Neural crest cell (in vitro differentiated cells): ENCODE data around the gene CBLIF. TPM values are rescaled to one million over a fixed set of nuclear protein-coding genes. Genes with fewer than 3 reads are reported as not detected.
"Not testable (repeated sequence)": the region's sequence is repeated elsewhere in the genome, so short reads cannot be mapped to it uniquely, and the experiment has no call there.

Source experiments
- DNase-seq: peaks from one replicate; pipeline ENCODE4 v3.0.0; 2021; ENCODE audit warnings: low read depth, mixed read lengths, low spot score
- H3K27ac Mint-ChIP-seq: one replicate; pipeline ENCODE4 v1.8.0; 2021; ENCODE audit warnings: mild to moderate bottlenecking, mixed read lengths; ENCODE audit not compliant: unreplicated experiment
- H3K27me3 Mint-ChIP-seq: 2 replicates; pipeline ENCODE4 v1.8.0; 2021; ENCODE audit warnings: low read depth, mild to moderate bottlenecking, mixed read lengths
- H3K36me3 Mint-ChIP-seq: 2 replicates; pipeline ENCODE4 v1.8.0; 2021; ENCODE audit warnings: low read depth, mild to moderate bottlenecking, mixed read lengths
- H3K4me1 Mint-ChIP-seq: 2 replicates; pipeline ENCODE4 v1.8.0; 2021; ENCODE audit warnings: mixed read lengths
- H3K4me3 Mint-ChIP-seq: one replicate; pipeline ENCODE4 v1.8.0; 2021; ENCODE audit warnings: mild to moderate bottlenecking, mixed read lengths
- H3K9me3 Mint-ChIP-seq: 2 replicates; pipeline ENCODE4 v1.8.0; 2021; ENCODE audit warnings: mixed read lengths
- total RNA-seq: library from RNA; stranded (reverse); gene quantifications from 2 replicates; pipeline ENCODE4 v1.2.1, GENCODE V29; 2021
- TF ChIP-seq, protein P1 (sequence below): fragments of 200-600 bp; sonication (generic); conservative IDR thresholded peaks from 2 replicates; pipeline ENCODE4 v1.5.0; 2021; ENCODE audit warnings: antibody characterized with exemption, mild to moderate bottlenecking

CBLIF gene
- total RNA-seq, 1 donor from 2014 or later: not detected

GRCh38 chr11:59794417-59794816 is 50.9 kb downstream of the CBLIF start:
- no peaks in the 10 kb centered on the region for H3K27me3 Mint-ChIP-seq
- H3K27ac Mint-ChIP-seq: no peak overlapping the region
- no peaks in the 10 kb centered on the region for H3K4me1 Mint-ChIP-seq
- H3K4me3 Mint-ChIP-seq: no peak overlapping the region
- TF ChIP-seq, protein P1, sequence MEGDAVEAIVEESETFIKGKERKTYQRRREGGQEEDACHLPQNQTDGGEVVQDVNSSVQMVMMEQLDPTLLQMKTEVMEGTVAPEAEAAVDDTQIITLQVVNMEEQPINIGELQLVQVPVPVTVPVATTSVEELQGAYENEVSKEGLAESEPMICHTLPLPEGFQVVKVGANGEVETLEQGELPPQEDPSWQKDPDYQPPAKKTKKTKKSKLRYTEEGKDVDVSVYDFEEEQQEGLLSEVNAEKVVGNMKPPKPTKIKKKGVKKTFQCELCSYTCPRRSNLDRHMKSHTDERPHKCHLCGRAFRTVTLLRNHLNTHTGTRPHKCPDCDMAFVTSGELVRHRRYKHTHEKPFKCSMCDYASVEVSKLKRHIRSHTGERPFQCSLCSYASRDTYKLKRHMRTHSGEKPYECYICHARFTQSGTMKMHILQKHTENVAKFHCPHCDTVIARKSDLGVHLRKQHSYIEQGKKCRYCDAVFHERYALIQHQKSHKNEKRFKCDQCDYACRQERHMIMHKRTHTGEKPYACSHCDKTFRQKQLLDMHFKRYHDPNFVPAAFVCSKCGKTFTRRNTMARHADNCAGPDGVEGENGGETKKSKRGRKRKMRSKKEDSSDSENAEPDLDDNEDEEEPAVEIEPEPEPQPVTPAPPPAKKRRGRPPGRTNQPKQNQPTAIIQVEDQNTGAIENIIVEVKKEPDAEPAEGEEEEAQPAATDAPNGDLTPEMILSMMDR: no peak
- H3K9me3 Mint-ChIP-seq: no peaks in the 10 kb centered on the region
- no peak for DNase-seq
- H3K36me3 Mint-ChIP-seq: no peaks in the 10 kb centered on the region

DNA sequence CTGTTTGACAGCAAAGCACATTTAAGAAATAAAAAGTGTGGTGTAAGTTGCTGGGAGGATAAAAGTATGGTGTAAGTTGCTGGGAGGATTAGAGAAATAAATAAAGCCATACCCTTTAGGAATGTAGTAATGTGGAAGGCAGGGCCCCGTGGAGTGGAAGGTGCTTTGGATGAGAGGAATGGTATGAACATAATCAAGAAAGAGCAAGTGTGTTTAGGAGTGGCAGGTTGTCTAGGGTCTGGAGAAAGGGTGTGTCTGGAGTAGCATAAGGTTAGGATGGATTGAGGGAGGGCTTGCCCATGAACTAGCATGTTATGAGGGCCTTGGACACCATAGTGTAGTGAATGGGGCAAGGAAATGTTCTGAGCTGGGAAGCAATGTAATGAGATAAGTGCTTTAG is 52.8 kb downstream of the CBLIF start:
- Mint-ChIP-seq H3K27ac (peak overlapping the region; percentile 53), H3K4me1 (no peaks in the 10 kb centered on the region), H3K27me3 (no peaks in the 10 kb centered on the region), H3K9me3 (no peaks in the 10 kb centered on the region), H3K36me3 (no peaks in the 10 kb centered on the region), H3K4me3 (no peak overlapping the region)
- no peak for DNase-seq
- TF ChIP-seq, protein P1: no peak

DNA sequence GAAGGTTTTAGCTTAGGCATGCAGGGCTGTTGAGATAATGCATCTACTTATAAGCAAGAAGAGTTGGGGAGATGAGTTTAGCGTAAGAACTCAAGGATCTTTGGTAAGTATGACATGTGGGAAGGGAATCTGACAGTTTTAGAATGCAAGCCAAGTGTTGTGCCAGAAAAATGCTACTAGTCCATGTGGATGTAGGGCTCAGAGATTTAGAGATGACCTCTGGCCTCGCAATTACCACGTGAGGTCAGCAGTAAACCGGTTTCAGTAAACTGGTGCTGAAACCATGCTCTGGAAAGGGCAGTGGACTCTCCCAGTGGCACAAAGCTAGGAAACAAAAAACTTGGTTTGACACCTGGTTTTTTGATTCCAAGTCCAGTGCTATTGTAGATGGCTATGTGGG is 53.7 kb downstream of the CBLIF start:
- no peaks in the 10 kb centered on the region for H3K27me3 Mint-ChIP-seq
- no peaks in the 10 kb centered on the region for H3K4me1 Mint-ChIP-seq
- H3K9me3 Mint-ChIP-seq: no peaks in the 10 kb centered on the region
- no peak overlapping the region for H3K4me3 Mint-ChIP-seq
- H3K27ac Mint-ChIP-seq: no peak overlapping the region
- no peaks in the 10 kb centered on the region for H3K36me3 Mint-ChIP-seq
- DNase-seq: no peak
- TF ChIP-seq, protein P1: no peak

DNA sequence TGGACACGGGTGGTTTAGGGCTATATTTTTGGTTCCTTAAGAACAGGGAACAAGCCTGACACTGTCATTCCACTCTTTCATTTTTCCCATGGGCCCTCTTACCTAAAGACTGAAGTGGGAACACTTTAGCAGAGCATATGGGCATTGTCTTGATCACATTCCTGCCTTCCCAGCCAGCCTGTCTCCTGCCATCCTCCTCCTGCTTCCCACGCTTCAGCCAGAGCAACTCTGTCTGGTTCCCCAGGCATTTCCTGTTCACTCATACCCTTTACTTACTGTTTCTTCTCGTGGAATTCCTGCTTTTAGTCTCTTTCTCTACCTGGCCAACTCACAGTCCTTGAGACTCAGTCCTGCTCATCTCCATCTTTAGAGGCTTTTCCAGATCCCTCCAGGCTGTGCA is 57.5 kb downstream of the CBLIF start:
- no peak overlapping the region for H3K4me3 Mint-ChIP-seq
- no peaks in the 10 kb centered on the region for H3K36me3 Mint-ChIP-seq
- no peaks in the 10 kb centered on the region for H3K4me1 Mint-ChIP-seq
- H3K27me3 Mint-ChIP-seq: no peaks in the 10 kb centered on the region
- no peak for DNase-seq
- no peaks in the 10 kb centered on the region for H3K9me3 Mint-ChIP-seq
- TF ChIP-seq, protein P1: no peak
- H3K27ac Mint-ChIP-seq: no peak overlapping the region

DNA sequence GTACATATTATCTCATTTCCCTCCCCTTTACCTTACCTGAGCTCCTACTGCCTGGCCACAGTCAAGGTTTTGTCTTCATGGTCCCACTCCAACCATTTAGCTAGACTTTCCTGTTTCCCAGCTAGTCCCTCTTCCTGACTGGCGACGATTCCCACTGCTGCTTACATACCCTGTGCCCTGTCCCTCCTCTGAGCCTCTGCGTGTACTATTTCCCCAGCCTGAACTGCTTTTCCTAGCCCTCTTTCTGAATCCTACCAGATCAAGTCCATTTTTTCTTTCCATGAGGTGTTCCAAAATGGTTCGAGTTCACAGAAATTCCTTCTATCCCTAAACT is 58.1 kb downstream of the CBLIF start:
- H3K4me3 Mint-ChIP-seq: no peak overlapping the region
- H3K9me3 Mint-ChIP-seq: no peaks in the 10 kb centered on the region
- H3K27me3 Mint-ChIP-seq: no peaks in the 10 kb centered on the region
- peak overlapping the region; percentile 10 for H3K27ac Mint-ChIP-seq
- TF ChIP-seq, protein P1: no peak
- H3K4me1 Mint-ChIP-seq: no peaks in the 10 kb centered on the region
- no peaks in the 10 kb centered on the region for H3K36me3 Mint-ChIP-seq
- DNase-seq: no peak

DNA sequence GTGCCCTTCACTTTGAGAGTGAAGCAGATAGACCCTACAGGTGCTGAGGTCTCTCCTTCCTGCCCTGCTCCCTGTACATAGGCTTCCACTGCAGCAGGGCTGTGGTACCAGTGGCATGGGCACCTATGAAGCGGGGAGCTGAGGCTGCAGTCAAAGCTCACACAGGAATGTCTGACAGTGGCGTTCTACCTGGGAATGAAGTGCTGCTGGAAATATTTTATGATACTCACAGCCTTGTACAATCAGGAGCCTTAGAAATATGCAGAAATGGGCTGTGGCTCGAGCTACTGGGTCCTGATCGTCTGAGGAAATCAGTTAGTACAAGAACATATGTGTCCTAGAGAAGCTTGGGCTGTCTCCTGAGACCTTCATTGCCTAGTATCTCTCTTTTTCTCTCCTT is 59.5 kb downstream of the CBLIF start:
- Mint-ChIP-seq H3K4me1 (no peaks in the 10 kb centered on the region), H3K36me3 (no peaks in the 10 kb centered on the region), H3K9me3 (no peaks in the 10 kb centered on the region), H3K4me3 (no peak overlapping the region), H3K27ac (no peak overlapping the region), H3K27me3 (no peaks in the 10 kb centered on the region)
- TF ChIP-seq, protein P1: no peak
- DNase-seq: no peak

- H3K27ac Mint-ChIP-seq, H3K4me1 Mint-ChIP-seq, H3K27me3 Mint-ChIP-seq, H3K36me3 Mint-ChIP-seq, DNase-seq, H3K9me3 Mint-ChIP-seq, H3K4me3 Mint-ChIP-seq: not testable (repeated sequence)
Measured at GRCh38 chr11:59784441-59784840, 60.9 kb downstream of the CBLIF start.
